Type B pancreatic cell (in vitro differentiated cells): Measurements from ENCODE around the gene MCM8. TPM values are rescaled to one million over a fixed set of nuclear protein-coding genes. Genes with fewer than 3 reads are reported as not detected.
"Not testable (repeated sequence)": the region's sequence is repeated elsewhere in the genome, so short reads cannot be mapped to it uniquely, and the experiment has no call there.

ENCODE experiments used
- DNase-seq: peaks from one replicate; pipeline ENCODE4 v3.0.0; 2021; ENCODE audit warnings: mixed read lengths; ENCODE audit not compliant: unreplicated experiment; ENCODE audit errors: extremely low spot score
- H3K27ac Mint-ChIP-seq: 2 replicates; pipeline ENCODE4 v1.8.0; 2021; ENCODE audit warnings: mild to moderate bottlenecking, mixed read lengths
- H3K27me3 Mint-ChIP-seq: 2 replicates; pipeline ENCODE4 v1.8.0; 2021; ENCODE audit warnings: mixed read lengths
- H3K36me3 Mint-ChIP-seq: 2 replicates; pipeline ENCODE4 v1.8.0; 2021; ENCODE audit warnings: mixed read lengths
- H3K4me1 Mint-ChIP-seq: one replicate; pipeline ENCODE4 v1.8.0; 2021; ENCODE audit warnings: mixed read lengths; ENCODE audit not compliant: unreplicated experiment
- H3K4me3 Mint-ChIP-seq: 2 replicates; pipeline ENCODE4 v1.8.0; 2021; ENCODE audit warnings: mild to moderate bottlenecking, mixed read lengths
- H3K9me3 Mint-ChIP-seq: 2 replicates; pipeline ENCODE4 v1.8.0; 2021; ENCODE audit warnings: mixed read lengths
- CTCF ChIP-seq: fragments of 200-600 bp; sonication (generic); conservative IDR thresholded peaks from 2 replicates; pipeline ENCODE4 v1.5.0; 2021; ENCODE audit warnings: antibody characterized with exemption, mild to moderate bottlenecking
- total RNA-seq: library from RNA; stranded (reverse); gene quantifications from 2 replicates; pipeline ENCODE4 v1.2.1, GENCODE V29; 2021; ENCODE audit warnings: low replicate concordance

Gene MCM8
- total RNA-seq, 1 donor from 2014 or later: 19.9 TPM

GRCh38 chr20:6028818-6029217 lies 78.4 kb downstream of the MCM8 start:
- H3K4me3 Mint-ChIP-seq: no peak overlapping the region
- DNase-seq: no peak
- H3K27me3 Mint-ChIP-seq: no peaks in the 10 kb centered on the region
- H3K36me3 Mint-ChIP-seq: peaks cover 37% of the 10 kb centered on the region
- TF ChIP-seq CTCF: no peak
- H3K27ac Mint-ChIP-seq: no peak overlapping the region
- no peaks in the 10 kb centered on the region for H3K4me1 Mint-ChIP-seq
- H3K9me3 Mint-ChIP-seq: peaks cover 14% of the 10 kb centered on the region

GRCh38 chr20:6029538-6029937 lies 79.1 kb downstream of the MCM8 start:
- H3K27ac Mint-ChIP-seq: no peak overlapping the region
- H3K4me3 Mint-ChIP-seq: no peak overlapping the region
- no peak for DNase-seq
- no peaks in the 10 kb centered on the region for H3K27me3 Mint-ChIP-seq
- H3K36me3 Mint-ChIP-seq: peaks cover 32% of the 10 kb centered on the region
- H3K9me3 Mint-ChIP-seq: peaks cover 10% of the 10 kb centered on the region
- H3K4me1 Mint-ChIP-seq: no peaks in the 10 kb centered on the region
- TF ChIP-seq CTCF: no peak

- no peaks in the 10 kb centered on the region for H3K27me3 Mint-ChIP-seq
- H3K4me1 Mint-ChIP-seq: no peaks in the 10 kb centered on the region
- peaks cover 25% of the 10 kb centered on the region for H3K36me3 Mint-ChIP-seq
- no peak for TF ChIP-seq CTCF
- peaks cover 4% of the 10 kb centered on the region for H3K9me3 Mint-ChIP-seq
- H3K27ac Mint-ChIP-seq: no peak overlapping the region
- no peak for DNase-seq
- no peak overlapping the region for H3K4me3 Mint-ChIP-seq
Observed at GRCh38 chr20:6030453-6031080, 80.1 kb downstream of the MCM8 start.

- H3K36me3 Mint-ChIP-seq: peaks cover 12% of the 10 kb centered on the region
- not testable (repeated sequence) for H3K4me3 Mint-ChIP-seq, H3K27ac Mint-ChIP-seq, H3K4me1 Mint-ChIP-seq, H3K9me3 Mint-ChIP-seq, DNase-seq, H3K27me3 Mint-ChIP-seq
Observed at GRCh38 chr20:6032907-6033306, 82.5 kb downstream of the MCM8 start.

GRCh38 chr20:6034134-6034969 lies 83.9 kb downstream of the MCM8 start:
- Mint-ChIP-seq H3K27me3 (no peaks in the 10 kb centered on the region), H3K4me3 (no peak overlapping the region), H3K9me3 (no peaks in the 10 kb centered on the region), H3K4me1 (no peaks in the 10 kb centered on the region), H3K36me3 (peaks cover 11% of the 10 kb centered on the region), H3K27ac (peak overlapping the region; percentile 27)
- no peak for DNase-seq
- no peak for TF ChIP-seq CTCF

GRCh38 chr20:6036213-6036612 lies 85.8 kb downstream of the MCM8 start:
- Mint-ChIP-seq H3K36me3 (peaks cover 21% of the 10 kb centered on the region), H3K27me3 (no peaks in the 10 kb centered on the region), H3K4me3 (no peak overlapping the region), H3K9me3 (no peaks in the 10 kb centered on the region), H3K27ac (no peak overlapping the region), H3K4me1 (no peaks in the 10 kb centered on the region)
- TF ChIP-seq CTCF: no peak
- no peak for DNase-seq
